ENCODE data around the gene LCMT1.
A peak's percentile ranks its signal among the peaks of the same experiment; 100 is the strongest.
"Not testable (repeated sequence)": the region's sequence is repeated elsewhere in the genome, so short reads cannot be mapped to it uniquely, and the experiment has no call there.

The LCMT1 gene

DNA sequence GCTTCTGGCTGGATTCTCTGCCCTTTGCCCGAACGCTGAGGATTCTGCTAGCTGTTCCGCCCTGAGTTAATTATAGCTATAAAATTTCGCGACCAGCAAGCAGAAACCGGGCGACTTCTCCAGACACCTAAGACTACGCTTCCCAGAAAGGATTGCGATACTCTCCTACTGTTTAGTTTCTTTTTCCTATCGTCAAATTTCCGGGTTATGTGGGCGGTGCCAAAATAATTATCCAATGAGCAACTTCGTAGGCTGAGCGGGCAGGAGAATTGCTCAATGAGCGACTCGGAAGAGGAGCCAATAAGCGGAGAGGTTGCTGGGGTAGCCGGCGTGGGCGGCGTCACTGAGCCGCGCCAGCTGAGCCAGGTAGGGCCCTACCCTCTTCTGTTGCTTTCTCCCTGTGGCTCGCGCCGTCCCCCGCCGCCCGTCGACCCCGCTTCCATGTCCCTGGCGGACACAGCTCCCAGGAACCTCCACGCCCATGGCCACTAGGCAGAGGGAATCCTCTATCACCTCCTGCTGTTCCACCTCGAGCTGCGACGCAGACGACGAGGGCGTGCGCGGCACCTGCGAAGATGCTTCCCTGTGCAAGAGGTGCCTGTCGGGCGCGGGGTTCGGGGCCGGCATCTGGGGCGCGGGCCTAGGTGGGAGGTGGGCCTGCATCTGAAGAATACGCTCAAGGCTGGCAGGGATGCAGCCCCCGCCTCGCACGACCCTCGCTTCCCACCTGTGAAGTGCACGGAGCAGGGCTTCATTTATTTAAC, at the start of gene LCMT1:
Gene LCMT1 (plus strand): TSS at position 340 of the 764 bp plus-strand sequence. CDS start 142 bp downstream, at position 482.
- peak; percentile 97 for DNase-seq

DNA sequence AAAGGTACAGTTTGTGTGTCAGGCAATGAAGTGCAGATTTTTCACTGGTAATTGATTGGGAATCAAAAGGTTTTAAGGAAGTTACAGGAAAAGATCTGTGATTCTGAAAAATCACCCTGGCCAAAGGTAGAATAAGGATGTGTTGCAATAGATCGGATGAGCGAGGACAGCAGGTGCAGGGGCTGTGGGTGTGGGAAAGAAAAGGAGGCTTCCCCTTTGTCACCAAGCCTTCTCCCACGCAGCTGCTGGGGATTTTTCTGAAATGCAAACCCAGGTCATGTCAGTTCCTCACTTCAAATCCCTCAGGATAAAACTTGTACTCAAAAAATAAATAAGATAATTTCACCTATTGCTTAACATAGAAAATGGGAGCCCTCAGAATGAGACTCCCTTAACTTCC, 48.4 kb upstream of the LCMT1 start:
- no peak for DNase-seq

DNA sequence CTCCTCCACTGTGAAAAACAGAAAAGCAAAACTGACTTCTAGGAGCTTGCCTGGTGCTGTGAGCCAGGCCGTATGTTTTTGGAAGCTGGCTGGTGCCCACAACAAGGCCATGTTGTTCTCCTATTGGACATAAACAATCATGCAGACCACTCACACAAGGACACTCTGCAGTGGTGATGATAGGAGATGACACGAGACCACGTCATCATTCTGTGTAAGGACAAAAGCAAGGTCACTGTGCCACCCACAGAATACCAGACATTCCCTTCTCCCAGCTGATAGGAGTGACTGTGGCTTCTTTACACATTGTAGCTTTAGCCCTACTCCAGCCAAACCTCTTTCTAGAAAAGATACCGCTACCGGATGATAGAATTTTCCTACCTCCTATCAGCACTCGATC, 47.7 kb upstream of the LCMT1 start:
- no peak for DNase-seq

DNA sequence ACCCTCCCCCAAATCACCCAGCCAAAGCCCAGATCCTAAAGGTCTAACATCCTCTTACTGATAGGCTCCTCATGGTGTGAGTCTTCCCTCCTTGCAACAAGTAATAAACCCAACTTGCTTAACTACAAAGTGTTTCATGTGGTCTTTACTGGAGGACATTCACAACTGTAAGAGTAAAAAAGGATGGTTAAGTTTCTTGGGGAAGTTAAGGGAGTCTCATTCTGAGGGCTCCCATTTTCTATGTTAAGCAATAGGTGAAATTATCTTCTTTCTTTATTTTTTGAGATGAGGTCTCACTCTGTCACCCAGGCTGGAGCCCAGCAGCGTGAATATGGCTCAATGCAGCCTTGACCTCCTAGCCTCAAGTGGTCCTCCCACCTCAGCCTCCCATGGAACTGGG, 47.3 kb upstream of the LCMT1 start:
- DNase-seq = not testable (repeated sequence)

DNA sequence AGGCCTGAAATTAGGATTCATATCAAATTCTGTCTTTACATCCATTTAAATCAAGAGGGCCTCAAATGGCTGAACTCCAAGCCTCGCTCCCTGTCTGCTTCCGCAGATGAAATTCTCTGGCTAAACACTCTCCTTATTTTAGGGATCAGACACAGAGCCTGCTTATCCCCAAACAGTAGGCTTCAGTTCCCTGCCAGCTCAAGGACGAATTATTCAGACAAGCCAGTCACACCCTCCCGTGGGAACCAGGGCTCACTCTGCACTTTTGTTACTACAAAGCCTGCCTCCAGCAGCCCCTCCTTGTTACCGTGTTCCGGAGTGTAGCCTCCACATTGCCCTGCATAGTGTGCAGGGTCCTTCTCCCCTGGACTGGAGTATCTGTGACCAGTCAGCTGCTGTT, 46.6 kb upstream of the LCMT1 start:
- peak; percentile 39 for DNase-seq

DNA sequence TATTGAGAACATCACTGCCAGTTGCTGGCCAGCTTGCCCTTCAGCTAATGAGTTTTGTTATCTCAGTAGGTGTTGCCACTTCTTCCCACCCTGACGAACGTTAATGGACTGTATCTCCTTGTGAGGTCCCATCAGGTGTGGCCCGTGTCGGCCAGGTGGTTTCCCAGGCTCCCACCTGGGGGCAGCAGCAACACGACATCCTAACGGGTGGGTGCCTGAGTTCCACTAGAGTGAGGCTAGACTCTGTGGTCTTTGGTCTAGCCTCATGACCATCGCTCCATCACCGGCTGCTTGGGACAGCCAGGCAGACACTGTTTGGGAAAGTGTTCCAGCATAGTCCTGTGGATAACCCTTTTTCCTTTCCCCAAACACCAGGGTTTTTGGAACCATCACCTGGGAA, 45.6 kb upstream of the LCMT1 start:
- no peak for DNase-seq

DNA sequence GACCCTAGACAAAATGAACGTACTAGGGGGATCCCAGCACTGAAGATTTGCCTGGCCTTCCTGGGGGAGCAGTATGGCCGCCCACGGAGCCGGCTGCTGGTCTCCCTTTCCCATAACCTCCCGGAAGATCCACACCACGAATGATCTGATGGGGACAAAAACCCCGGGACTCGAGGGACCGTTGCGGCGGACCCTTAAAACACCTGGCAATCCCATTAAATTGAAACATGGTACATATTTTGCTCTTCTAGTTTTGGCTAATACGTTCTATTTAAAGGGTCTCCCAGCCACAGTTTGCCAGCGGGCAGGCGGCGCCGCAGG, 45.2 kb upstream of the LCMT1 start:
- peak; percentile 27 for DNase-seq

DNA sequence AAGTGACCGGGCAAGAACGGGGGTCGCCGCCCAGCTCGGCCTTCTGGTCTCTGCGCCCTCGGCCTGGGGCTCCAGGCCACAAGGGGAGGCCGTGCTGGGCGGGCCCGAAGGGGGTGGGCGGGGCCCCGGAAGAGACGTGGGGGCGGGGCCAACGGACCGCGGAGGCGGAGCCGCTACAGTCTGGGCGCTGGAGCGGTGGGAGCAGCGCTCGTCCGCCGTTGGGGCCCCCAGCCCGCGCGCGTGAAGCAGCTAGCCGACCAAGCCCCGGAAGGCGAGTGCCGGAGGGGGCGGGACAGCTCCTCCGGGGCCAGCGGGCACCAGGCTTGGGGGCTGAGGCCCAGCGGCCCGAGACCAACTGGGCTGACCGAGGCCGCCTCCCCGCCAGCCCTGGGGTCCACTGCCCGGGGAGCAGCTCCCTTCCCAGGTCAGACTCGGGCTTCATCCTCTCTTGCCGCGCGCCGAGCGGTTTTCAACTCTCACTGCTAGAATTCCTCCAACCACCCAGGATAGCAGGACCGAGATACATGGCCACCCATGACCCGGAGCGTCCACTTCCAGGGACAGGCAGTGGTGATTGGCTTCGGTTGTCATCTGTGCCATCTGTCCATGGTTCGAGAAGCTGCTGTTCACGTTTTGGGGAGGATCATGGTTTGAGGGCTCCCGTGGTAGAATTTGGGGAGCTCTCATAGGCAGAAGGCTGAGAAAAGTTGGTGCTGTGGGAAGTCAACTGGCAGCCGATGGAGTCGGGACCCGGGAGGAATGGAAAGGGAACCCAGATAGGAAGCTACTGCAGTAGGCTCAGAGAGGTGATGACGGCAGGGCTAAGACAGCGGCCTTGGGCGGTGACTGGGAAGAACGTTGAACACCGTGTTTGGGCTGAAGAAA, 44.6 kb upstream of the LCMT1 start:
- peak; percentile 93 for DNase-seq

DNA sequence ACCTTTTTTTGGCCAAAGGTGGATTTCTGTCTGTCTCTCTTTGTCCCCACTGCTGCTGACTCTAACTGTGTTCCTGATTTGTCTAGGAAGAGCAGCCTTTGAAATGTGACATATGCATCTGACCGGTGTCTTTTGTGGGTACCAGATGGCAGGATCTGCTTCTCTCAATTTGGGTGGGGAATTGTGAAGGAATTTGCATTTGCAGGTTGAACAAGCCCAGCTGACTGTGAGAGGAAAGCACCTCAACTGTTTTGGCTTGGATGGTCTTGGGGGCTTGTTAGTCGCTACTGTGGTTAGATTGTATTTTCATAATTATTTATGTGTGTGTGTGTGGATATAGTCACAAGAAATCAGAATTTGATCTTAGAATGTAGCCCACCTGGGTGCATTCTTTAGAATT, 37.7 kb upstream of the LCMT1 start:
- DNase-seq = no peak

DNA sequence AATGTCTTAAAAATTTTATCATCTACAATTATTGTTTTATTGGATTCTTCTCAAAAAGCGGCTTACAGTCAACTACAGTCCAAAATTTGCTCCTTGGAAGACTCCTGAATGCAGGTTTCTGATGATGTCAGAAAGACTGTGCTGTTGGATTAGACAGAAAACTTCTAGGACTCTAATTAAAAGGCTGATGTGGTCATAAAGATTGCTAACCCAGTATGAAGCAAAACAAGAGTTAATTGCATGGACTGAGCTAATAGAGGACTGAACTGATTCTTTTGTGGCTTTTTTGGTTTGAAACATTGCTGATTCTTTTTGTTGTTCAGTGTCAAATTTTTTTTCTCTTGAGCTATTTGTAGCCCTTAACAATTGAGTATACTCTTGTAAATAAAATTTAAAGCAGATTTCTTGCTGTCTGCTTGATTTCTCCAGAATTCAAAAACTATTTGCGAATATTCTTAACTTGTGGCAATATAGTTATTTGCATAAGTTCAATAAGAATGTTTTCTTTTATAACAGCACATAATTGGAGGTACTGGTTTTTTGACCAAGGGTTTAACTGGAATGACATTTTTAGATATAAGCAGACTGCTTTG, 33.1 kb upstream of the LCMT1 start:
- DNase-seq = no peak

DNA sequence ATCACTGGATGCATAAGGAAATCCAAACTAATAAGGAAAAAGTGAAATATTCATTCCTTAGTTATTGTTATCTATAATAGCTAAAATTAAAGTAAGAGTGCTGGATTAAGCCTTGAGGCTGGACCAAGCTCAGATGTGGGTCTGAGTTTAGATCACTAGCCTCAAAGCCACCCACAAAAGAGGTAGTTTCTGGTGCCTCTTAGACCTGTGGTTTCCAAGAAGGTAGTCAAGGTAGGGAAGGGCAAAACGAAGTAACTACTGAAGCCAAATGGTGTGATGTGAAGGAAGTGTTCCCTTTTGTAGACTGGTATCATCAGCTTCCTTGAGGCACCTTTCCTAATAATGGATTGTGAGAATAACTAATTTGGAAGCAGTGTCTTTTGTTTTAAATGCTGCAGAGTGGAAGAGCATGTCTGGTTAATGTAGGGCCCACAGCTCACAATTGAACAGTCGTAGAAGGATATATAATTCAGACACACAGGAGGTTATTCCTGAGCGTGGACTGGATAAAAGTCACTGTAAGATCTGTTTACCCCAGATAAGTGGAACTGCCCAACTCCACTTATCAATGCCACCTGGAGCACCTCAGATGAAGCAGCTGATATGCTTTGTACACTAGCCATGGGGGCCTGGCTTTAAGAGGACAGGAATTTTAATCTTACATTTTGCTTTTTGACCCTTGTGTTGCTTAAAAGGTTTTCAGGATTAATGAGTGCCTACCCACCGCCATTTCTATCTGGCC, 31.7 kb upstream of the LCMT1 start:
- DNase-seq = no peak

DNA sequence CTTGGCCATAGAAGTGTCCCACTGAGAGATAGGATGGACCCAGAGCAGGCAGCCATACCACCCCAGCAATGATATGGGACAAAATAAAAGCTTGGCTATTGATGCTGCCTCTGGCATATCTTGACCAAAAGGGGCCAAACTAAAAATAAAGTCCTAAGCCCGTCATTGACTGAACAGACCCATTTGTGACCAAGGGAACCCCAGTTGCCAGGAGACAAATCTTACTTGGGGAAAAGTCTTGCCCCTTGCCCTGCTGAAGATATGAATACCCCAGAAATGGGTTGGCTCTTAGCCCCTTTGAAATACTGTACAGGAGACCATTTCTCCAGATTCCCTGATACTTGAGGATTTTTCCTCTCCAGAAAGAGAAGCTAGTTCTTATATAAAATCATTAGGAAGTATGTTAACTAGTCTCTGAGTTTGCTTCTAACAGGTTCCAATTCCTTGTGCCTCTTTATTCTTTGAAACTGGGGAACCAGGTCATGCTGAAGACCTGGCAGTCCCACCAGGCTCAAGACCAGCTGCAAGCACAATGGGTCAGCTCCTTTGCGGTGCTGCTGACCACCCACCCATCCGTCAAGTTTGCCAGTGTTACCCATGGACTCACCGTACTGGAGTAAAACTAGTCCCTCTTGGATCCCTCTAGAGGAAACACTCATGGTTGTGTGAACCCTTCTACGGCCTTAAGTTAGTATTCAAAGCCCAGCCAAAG, 31.0 kb upstream of the LCMT1 start:
- DNase-seq = no peak

DNA sequence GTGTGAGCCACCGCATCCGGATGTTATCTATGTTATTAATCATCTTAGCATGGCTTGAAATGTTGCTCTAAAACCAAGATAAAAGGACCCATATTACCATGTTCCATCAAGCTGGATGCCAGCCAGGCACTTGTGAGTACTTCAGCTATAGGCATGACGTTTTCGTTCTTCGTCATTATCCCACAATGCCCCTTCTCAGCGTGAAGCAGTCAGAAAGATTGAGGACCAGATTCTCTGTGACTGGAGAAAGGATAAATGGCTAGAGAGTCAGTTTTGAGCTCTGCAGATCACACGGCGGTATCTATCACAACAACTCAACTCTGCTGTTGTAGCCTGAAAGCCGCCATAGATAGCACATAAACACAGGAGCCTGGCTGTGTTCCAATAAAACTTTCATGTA, 29.8 kb upstream of the LCMT1 start:
- no peak for DNase-seq

DNA sequence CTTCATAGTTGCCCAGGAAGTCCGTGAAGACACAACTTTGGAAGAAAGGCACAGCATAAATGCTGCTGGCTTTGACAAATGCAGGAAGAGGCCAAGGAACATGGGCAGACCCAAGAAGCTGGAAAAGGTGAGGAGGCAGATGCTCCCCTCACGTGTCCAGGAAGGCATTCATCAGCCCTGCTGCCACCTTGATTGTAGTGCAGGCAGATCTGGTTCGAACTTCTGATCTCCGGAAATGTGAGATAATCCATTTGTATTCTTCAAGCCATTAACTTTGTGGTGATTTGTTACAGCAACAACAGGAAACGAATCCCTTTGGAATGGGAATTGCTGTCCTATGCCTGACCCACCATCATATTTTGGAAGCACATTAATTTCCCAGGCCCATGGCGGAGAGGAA, 28.5 kb upstream of the LCMT1 start:
- no peak for DNase-seq

DNA sequence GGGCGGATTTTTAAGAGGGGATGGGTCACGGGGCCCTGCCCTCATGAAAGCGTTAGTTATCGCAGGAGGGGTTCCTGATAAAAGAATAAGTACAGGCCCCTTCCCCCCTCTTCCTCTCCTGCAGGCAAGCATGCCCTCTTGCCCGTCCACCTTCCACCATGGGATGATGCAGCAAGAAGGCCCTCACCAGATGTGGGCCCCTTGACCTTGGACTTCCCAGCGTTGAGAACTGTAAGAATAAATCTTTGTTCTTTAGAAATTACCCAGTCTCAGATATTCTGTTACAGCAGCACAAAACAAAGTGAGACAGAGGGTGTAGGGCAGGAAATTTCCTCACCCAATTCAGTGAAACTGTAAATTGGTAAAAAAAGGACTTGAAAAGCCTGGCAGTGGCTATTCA, 27.8 kb upstream of the LCMT1 start:
- no peak for DNase-seq

DNA sequence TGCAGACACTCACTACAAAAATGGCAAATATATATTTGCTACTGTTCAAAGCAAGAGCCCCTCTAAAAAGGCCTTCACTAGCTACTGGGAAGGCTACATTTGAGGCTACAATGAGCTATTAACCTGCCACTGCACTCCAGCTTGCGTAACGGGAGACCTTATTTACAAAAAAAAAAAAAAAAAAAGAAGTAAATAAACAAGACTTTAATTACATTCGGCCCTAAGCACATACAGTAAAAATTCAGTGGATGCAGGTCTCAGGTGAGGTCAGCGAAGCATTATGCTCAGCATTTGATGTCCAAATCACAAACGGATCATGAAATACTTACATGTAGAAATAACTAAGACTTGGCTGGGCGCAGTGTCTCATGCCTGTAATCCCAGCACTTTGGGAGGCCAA, 26.7 kb upstream of the LCMT1 start:
- no peak for DNase-seq

DNA sequence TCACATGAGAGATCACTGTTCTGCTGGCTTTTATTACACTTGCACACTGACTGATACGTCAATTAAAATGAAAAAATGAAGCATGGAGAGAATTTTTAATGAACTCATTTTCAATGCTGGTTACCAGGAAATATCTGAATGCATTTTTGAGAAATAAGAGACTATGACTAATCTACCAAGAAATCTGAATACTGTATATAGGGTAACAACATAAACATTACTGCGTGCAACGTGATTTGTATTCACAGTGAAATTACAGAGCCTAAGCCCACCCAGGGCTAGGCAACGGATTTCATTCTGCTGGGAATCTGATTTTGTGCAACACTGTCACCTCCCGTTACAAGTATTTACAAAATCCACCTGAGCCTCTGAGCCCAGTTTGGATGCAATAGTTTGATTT, 23.8 kb upstream of the LCMT1 start:
- DNase-seq = no peak

DNA sequence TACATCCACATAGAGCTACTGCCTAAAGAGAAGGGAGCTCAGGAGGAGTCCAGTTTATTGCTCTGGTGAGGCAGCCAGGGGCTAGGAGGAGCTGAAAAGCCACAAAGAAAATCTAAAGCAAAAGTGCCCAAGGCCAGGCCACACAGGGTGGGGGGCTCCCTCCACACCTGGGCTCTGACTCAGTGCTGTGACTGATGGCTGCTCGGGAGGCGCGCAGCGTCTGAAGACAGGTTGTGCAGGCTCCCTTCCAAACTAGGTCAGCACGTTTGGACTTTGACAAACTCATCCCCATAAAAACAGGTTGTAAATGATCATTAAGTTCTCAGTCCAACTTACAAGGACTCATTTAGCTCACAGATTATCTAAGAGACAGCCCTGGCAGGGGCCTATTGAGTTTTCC, 22.2 kb upstream of the LCMT1 start:
- DNase-seq = no peak

DNA sequence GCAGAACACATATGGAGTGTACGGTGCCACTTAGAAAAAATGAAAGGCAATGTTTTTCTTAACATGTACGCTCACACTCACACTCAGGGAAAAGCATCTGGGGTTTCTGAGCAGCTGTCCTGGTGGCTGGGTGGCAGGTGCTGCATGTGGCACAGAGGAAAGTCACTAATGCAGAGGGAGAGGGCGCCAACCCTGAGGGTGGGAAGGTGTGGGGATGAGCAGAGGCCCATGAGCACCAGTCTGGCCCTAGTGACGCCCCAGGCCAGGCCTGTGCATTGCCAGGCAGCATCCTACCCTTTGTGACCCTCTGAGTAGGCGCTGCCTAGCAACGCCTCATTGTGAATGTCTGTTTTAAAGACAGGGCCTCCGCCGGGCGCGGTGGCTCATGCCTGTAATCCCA, 19.1 kb upstream of the LCMT1 start:
- DNase-seq = no peak

DNA sequence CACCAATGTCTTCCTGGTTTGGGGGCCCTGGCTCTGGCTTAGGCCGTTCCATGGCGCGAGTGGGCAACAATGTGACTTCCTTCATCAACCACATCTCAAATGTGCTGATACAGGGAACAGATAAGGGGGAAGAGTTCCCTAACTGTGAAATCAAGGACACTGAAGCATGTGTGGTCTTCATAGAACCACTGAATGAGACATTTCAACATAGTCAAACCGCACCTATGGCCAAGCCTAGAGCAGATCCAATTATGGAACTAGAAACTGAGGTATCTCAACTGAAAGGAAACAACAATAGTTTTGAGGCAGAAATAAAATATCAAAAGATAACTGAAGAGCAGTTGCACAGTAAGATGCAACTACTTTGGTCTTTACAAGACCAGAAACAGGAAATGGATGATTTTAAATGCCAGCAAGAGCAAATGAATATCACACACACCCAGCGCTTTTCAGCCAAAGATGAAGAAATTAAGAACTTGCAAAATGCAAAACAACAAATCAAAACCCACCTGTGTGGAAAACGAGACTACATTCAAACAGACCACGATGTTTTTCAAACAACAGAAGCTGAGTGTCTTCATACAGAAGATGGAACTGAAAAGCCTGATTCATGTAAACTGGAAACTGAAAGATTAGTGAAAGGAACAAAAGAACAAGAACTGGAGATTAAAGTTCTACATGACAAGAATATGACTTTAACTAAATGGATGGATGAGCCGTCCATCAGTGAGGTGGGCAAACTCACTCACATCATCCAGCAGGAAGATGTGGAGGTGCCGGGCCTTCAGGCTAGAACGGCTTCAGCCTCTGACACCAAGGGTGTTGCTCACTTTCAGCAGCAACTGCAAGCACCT, 18.1 kb upstream of the LCMT1 start:
- no peak for DNase-seq

DNA sequence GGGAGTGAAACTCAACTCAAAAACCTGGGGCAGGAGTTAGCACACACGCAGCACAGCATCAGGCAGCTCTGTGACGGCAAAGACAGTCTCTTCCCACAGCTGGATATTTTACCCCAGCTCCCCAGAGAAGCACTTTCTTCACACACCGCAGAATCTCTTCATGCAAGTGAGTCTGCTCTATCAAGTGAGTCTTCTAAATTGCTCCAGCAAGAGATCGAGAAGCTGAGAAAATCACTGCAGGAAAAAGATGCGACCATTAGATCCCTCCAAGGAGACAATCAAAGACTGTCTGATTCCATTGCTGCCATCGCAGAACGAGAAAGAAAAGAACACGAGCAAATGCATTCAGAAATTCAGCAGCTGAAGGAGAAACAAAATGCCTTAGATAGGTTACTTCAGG, 16.9 kb upstream of the LCMT1 start:
- no peak for DNase-seq

DNA sequence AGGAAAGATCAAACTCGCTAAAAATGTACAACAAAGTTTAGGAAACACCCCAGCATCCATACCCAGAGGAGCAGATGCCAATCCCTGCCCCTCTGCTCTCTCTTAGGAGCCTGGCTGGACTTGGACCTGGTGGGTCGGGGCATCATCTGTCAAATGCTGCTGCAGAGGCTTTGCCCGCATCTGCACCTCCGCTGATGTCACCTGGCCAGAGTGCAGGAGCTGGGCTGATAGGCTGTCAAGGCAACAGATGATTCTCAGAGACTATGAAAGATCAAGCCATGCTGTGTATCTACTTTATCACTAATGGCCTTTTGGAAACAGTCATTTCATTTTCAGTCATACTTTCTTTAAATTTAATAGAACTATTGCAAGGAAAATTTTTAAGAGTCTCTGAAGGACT, 15.9 kb upstream of the LCMT1 start:
- no peak for DNase-seq
